GM18498 (cell line): Measurements from ENCODE around the gene SHROOM4.

ENCODE experiments used
- ATAC-seq: cut with Tn5 transposase; IDR thresholded peaks from one replicate; pipeline ENCODE4 v1.9.1; 2021; ENCODE audit warnings: mild to moderate bottlenecking, moderate library complexity; ENCODE audit not compliant: unreplicated experiment

The SHROOM4 gene

DNA sequence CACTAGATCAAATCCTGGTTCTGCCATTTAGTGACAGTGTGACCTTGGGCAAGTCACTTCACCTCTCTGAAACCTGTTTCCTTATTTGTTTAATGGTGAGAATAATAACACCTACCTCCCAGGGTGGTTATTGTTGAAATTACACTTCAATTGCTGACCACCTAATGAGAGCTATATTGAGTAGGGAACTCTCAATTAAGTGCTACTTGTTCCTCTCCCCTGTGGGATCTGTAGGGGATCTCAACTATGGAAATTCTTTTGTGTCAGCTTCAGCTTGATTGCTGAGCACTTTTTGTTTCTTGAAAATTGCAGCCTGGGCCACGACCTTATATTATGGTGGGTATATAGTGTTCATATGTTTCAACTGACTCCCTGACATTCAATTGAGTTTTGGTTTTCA, 102.1 kb downstream of the SHROOM4 start:
- no peak for ATAC-seq

GRCh38 chrX:50707955-50708699, 105.9 kb downstream of the SHROOM4 start:
- no peak for ATAC-seq

DNA sequence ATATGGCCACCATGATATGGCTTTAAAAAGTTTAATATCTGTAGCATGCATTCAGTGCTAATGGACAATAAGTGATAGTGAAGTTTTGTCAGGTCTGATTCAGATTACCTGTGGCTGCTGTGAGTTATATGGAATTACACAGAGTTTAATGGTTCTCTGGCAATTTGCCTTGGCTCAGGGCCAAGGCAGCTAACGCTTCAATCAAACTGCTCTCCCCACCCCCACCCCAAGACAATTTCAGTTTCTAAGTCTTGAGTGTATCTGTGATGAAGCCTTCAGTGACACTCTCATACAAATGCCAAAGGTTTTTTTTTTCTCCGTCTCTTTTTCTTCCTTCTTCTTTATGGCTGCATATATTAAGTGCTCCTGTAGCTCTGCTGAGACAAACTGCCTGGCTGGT, 106.6 kb downstream of the SHROOM4 start:
- ATAC-seq = no peak

GRCh38 chrX:50705042-50705441, 109.0 kb downstream of the SHROOM4 start:
- ATAC-seq = no peak

DNA sequence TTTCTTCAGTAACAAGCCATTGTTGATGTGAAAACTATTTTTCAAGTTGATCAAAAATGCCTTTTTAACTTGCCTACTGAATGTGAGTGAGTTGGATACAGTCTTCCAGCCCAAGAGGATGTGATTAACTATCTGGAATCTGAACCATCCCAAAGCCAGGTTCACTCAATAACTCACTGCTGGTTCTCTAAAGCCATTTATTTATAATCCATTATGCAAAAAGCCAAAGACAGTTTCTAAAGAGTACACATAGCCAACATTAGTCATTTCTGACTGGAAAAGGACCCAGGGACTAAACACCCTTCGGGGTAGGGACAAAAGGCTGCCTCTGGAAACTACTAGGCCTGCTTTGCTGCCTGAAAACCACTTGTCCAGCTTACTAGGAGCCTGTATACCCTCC, 109.6 kb downstream of the SHROOM4 start:
- ATAC-seq = no peak

DNA sequence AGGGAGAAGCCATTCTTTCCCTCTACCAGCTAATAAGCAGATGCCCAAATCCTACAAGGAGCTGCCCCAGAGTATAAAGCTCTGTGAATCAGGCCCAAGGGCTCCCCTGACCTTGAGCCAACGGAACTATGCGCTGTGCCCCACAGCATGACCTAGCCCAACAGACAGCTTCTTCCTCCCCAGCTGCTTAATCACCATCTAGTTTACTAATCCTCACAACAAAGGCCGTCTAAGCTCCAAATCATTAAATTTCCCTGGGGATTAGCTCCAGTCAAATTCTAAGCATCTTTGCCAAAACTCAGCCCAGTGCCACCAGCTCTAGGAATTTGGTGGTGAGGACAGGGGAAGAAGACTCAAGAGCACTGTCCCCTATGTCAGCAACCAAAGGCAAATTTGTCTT, 113.1 kb downstream of the SHROOM4 start:
- no peak for ATAC-seq

- no peak for ATAC-seq
Measured at GRCh38 chrX:50698944-50699343, 115.0 kb downstream of the SHROOM4 start.

DNA sequence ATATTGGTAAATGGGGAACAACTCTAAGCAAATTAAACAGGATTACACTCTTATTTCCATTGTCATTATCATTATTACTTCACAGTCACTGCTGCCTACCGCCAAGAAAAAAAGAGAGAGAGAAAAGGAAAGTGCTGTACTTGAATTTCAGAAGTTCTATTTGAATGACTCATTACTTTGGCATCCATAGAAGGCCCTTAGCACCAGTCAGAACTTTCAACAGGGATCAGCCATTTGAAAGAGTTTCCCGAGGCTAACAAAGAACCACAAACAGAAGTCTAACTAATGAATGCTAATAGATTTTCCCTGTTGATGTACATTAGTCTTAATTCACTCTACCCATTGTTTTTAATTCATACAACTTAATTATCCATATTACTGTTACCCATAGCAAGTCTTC, 116.3 kb downstream of the SHROOM4 start:
- ATAC-seq = no peak

GRCh38 chrX:50691820-50692219, 122.2 kb downstream of the SHROOM4 start:
- peak; percentile 76 for ATAC-seq

DNA sequence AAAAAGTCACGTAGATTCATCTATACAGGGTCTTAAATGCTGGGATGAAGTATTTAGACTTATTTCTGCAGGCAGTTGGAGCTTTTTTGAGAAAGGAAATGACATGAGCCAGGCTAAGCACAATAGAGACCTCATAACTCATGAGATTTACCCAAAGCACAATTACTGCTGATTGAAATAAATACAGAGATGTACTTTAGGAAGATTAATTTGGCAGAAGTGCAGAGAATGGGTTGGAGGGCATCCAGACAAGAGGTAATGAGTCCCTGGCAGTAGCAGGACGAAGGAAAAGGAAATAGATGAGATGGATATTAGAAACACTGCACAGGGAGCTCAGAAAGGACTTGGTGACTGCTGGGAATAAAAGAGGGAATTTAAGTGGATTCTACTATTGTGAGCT, 129.1 kb downstream of the SHROOM4 start:
- ATAC-seq = no peak

DNA sequence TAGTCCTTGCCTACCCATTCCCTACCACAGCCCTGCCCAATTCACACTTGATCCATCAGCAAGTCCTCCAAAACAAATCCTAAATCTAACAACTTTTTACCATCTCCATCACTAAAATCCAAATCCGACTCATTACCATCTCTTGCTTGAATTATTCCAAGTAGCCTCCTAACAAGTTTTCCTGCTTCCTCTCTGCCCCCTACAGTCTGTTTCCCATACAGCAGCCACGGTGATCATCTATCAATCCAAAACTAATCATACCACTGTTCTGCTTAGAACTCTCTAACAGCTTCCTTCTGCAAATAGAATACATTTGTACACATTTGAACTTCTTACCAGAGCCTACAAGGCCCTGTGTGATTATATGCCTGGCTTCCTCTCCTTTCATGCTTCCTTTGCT, 133.0 kb downstream of the SHROOM4 start:
- no peak for ATAC-seq

DNA sequence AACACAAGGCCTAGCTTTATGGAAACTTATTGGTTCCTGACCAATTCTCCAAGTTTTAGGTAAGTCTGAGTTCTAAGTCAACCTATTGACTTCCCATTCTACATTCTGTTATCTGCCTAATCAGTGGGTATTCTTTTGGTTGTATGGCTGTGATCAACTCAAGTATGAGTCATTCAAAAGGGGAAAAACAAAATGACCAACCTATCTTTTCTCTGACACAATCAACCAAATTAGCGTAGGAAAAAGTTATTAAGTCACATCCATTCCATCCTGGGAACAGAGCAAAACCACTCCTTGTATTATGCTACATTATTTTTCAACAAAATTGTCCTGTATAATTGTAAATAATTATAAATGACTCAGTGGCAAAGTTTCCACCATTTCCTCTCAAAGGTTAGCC, 136.2 kb downstream of the SHROOM4 start:
- ATAC-seq = no peak

DNA sequence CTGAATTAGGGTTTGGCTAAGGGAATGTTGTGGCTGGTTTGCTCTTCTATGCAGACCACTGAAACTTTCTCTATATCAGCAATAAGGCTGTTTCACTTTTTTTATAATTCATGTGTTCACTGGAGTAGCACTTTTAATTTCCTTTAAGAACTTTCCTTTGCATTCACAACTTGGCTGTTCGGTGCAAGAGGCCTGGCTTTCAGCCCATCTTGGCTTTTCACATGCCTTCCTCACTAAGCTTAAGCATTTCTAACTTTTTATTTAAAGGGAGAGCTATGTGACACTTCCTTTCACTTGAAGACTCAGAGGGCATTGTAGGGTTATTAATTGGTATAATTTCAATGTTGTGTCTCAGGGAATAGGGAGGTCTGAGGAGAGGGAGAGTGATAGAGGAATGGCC, 142.3 kb downstream of the SHROOM4 start:
- no peak for ATAC-seq

GRCh38 chrX:50668860-50669259, 145.1 kb downstream of the SHROOM4 start:
- ATAC-seq = no peak

- no peak for ATAC-seq
Measured at GRCh38 chrX:50648156-50648555, 165.8 kb downstream of the SHROOM4 start.

DNA sequence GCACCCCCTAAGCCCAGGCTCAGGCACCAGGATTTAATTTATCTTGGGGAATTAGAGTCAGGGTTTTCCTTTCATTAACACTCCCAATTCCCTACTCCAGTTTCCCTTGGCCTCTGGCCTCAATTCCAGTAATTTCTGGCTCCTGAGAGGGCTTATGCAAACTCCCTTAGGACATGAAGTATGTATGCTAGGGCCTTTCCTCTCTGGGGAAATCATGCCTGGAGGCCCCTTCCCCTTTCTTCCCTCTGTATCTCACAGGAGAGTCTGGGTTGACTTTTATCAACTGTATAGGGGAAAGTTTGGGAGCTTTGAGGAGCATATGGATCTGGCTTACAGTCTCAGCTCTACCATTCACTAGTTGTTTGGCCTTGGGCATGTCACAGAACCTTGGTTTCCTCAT, 169.5 kb downstream of the SHROOM4 start:
- no peak for ATAC-seq

GRCh38 chrX:50643525-50644137, 170.4 kb downstream of the SHROOM4 start:
- no peak for ATAC-seq

- ATAC-seq = no peak
Measured at GRCh38 chrX:50638123-50638522, 175.9 kb downstream of the SHROOM4 start.

- ATAC-seq = no peak
Measured at GRCh38 chrX:50635817-50636365, 178.1 kb downstream of the SHROOM4 start.

- no peak for ATAC-seq
Measured at GRCh38 chrX:50635162-50635561, 178.8 kb downstream of the SHROOM4 start.

DNA sequence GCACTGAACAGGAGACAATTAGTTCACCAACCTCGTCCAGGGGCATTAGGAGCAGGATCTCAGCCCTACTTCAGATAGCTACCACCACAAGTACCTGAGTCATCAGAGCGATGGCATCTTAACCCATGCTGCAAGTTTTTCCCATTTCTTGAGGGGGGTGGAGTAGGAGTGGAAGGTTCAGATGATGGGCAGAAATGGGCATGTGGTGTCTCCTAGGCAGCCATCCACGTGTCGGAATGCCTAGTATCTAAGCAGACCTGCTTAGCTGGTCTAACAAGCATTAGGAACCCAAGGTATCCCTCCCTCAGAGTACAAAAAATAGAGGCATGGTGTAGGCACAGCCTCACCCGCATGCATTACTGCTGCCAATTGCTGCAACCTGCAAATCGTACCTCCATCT, 184.2 kb downstream of the SHROOM4 start:
- ATAC-seq = no peak

- no peak for ATAC-seq
Measured at GRCh38 chrX:50627696-50628095, 186.3 kb downstream of the SHROOM4 start.
